Right cardiac atrium (tissue), 5 donors: ENCODE results near the gene C4B. TPM values are rescaled to one million over a fixed set of nuclear protein-coding genes. Genes with fewer than 3 reads are reported as not detected.
A peak's percentile ranks its signal among the peaks of the same experiment; 100 is the strongest.

Experiments
- ATAC-seq, 2 donors: fragments of 200-7000 bp; cut with Tn5 transposase; one replicate each; pipeline versions ENCODE4 v1.8.0 to v1.9.1; 2020; ENCODE audit warnings: moderate library complexity in 2 of 2, mild to moderate bottlenecking in 1 of 2
- DNase-seq, 3 donors: peaks; one replicate each; pipeline ENCODE4 v3.0.0-alpha.2; 2020
- H3K27ac ChIP-seq: one replicate; pipeline ENCODE4 v1.5.1; 2013; ENCODE audit warnings: mild to moderate bottlenecking, low read length, control low read depth, moderate library complexity
- H3K27me3 ChIP-seq: one replicate; pipeline ENCODE4 v1.6.1; 2013; ENCODE audit not compliant: control insufficient read depth, insufficient read depth
- H3K4me1 ChIP-seq: one replicate; pipeline ENCODE4 v1.6.1; 2013; ENCODE audit warnings: low read length; ENCODE audit not compliant: control insufficient read depth, insufficient read depth
- H3K4me3 ChIP-seq: one replicate; pipeline ENCODE4 v1.5.1; 2013; ENCODE audit warnings: low read length, control low read depth
- H3K9me3 ChIP-seq: one replicate; pipeline ENCODE4 v1.6.1; 2013; ENCODE audit warnings: low read length; ENCODE audit not compliant: control insufficient read depth
- WGBS: extraction: QIAGEN DNeasy Blood & Tissue Kit; methylation state at CpG from one replicate; pipeline ENCODE4 v1.1.7; 2013; 5-methylcytosine and 5-hydroxymethylcytosine counted together
- intact Hi-C, 4 donors: fragments of 100-400 bp; cut with DNase I; formaldehyde crosslinking; loops; one replicate each; pipeline versions ENCODE4 v1.11.0 to v1.14.0; 2022 to 2023
- polyA plus RNA-seq: library from polyadenylated mRNA; stranded (reverse); fragments of 200-250 nt; gene quantifications from one replicate; pipeline ENCODE4 v1.2.3, GENCODE V29; 2013
- total RNA-seq, 4 donors: library from RNA; stranded (reverse); fragmentation: NEBNext Ultra II Directional; extraction: Animal tissue kit (Norgen Biotek cat#: 25700); gene quantifications; one replicate each; pipeline ENCODE4 v1.2.1, GENCODE V29; 2021
- donor health status: healthy with polysubstance abuse.
- donor health status: DM: no; HTN: yes; CAD: no.
- donor health status: DM: no; HTN: no; CAD: no.
- donor health status: DM: no; HTN: yes; CAD: no; lungs with severe emphysema.
- donor health status: DM: yes; HTN: yes; CAD: no.

The C4B gene
- total and polyA plus RNA-seq, 5 donors, result 41.2 to 163 (median 129) TPM

- H3K4me1 ChIP-seq, result no peaks in the 10 kb centered on the region
- H3K4me3 ChIP-seq, result no peak overlapping the region
- DNase-seq (peak; percentile 86 to 93 (median 91)), ATAC-seq (peak; percentile 64 to 85)
- 55% methylated on average over 16 of the region's 16 CpGs for WGBS
- H3K27ac ChIP-seq, result peak overlapping the region; percentile 50
- no peaks in the 10 kb centered on the region for H3K27me3 ChIP-seq
- intact Hi-C loops, result no loop called here
- H3K9me3 ChIP-seq, result no peaks in the 10 kb centered on the region
Measured at GRCh38 chr6:32070814-32071543, 56.4 kb downstream of the C4B start.

- 69% methylated on average over 3 of the region's 3 CpGs for WGBS
- Histone ChIP-seq H3K9me3 (no peaks in the 10 kb centered on the region), H3K4me3 (no peak overlapping the region), H3K27me3 (no peaks in the 10 kb centered on the region), H3K27ac (no peak overlapping the region), H3K4me1 (peaks cover 2% of the 10 kb centered on the region)
- no peak for DNase-seq
- intact Hi-C loops, result no loop called here
- ATAC-seq, result no peak
Measured at GRCh38 chr6:32073101-32073500, 58.5 kb downstream of the C4B start.

- Histone ChIP-seq H3K27ac (no peak overlapping the region), H3K27me3 (no peaks in the 10 kb centered on the region), H3K4me1 (peaks cover 2% of the 10 kb centered on the region), H3K4me3 (no peak overlapping the region), H3K9me3 (no peaks in the 10 kb centered on the region)
- DNase-seq, result peak in 1 of 3 donors; percentile 50
- 88% methylated on average over 10 of the region's 10 CpGs for WGBS
- ATAC-seq, result no peak
- intact Hi-C loops, result no loop called here
Measured at GRCh38 chr6:32073613-32074012, 59.0 kb downstream of the C4B start.

- no peaks in the 10 kb centered on the region for H3K27me3 ChIP-seq
- no peak for ATAC-seq
- intact Hi-C loops, result no loop called here
- H3K4me3 ChIP-seq, result no peak overlapping the region
- 80% methylated on average over 8 of the region's 8 CpGs for WGBS
- peak in 1 of 3 donors; percentile 33 for DNase-seq
- H3K9me3 ChIP-seq, result no peaks in the 10 kb centered on the region
- peaks cover 2% of the 10 kb centered on the region for H3K4me1 ChIP-seq
- H3K27ac ChIP-seq, result no peak overlapping the region
Measured at GRCh38 chr6:32074996-32075532, 60.5 kb downstream of the C4B start.

GRCh38 chr6:32075781-32076180, 61.2 kb downstream of the C4B start:
- no peak overlapping the region for H3K4me3 ChIP-seq
- DNase-seq (peak in 2 of 3 donors; percentile 18), ATAC-seq (no peak)
- H3K9me3 ChIP-seq, result no peaks in the 10 kb centered on the region
- peaks cover 2% of the 10 kb centered on the region for H3K4me1 ChIP-seq
- H3K27me3 ChIP-seq, result no peaks in the 10 kb centered on the region
- 83% methylated on average over 3 of the region's 3 CpGs for WGBS
- H3K27ac ChIP-seq, result no peak overlapping the region
- intact Hi-C loops, result no loop called here

- Histone ChIP-seq H3K27ac (no peak overlapping the region), H3K4me1 (peaks cover 2% of the 10 kb centered on the region), H3K9me3 (no peaks in the 10 kb centered on the region), H3K27me3 (no peaks in the 10 kb centered on the region), H3K4me3 (no peak overlapping the region)
- DNase-seq, result peak in 2 of 3 donors; percentile 61 to 68
- intact Hi-C loops, result no loop called here
- 45% methylated on average over 12 of the region's 12 CpGs for WGBS
- peak in 1 of 2 donors; percentile 7 for ATAC-seq
Measured at GRCh38 chr6:32076321-32076809, 61.8 kb downstream of the C4B start.

GRCh38 chr6:32079566-32080290, 65.1 kb downstream of the C4B start:
- H3K27ac ChIP-seq, result peak overlapping the region; percentile 14
- peak in 2 of 3 donors; percentile 29 to 31 for DNase-seq
- intact Hi-C loops, result no loop called here

GRCh38 chr6:32081168-32081990, 66.8 kb downstream of the C4B start:
- DNase-seq (peak; percentile 88 to 93 (median 91)), ATAC-seq (peak; percentile 68 to 78)
- Histone ChIP-seq H3K4me1 (peaks cover 8% of the 10 kb centered on the region), H3K27me3 (no peaks in the 10 kb centered on the region), H3K27ac (peak overlapping the region; percentile 40), H3K9me3 (no peaks in the 10 kb centered on the region), H3K4me3 (no peak overlapping the region)
- 43% methylated on average over 22 of the region's 22 CpGs for WGBS
- intact Hi-C loops, result no loop called here

More at GRCh38 chr6:32079566-32080290, 65.1 kb downstream of the C4B start:
- Histone ChIP-seq H3K9me3 (no peaks in the 10 kb centered on the region), H3K27me3 (no peaks in the 10 kb centered on the region), H3K4me1 (peaks cover 8% of the 10 kb centered on the region), H3K4me3 (no peak overlapping the region)
- 73% methylated on average over 7 of the region's 7 CpGs for WGBS
- no peak for ATAC-seq

- H3K9me3 ChIP-seq, result no peaks in the 10 kb centered on the region
- H3K4me3 ChIP-seq, result no peak overlapping the region
- intact Hi-C loops, result no loop called here
- peak in 1 of 3 donors; percentile 36 for DNase-seq
- peak overlapping the region; percentile 40 for H3K27ac ChIP-seq
- peak in 1 of 2 donors; percentile 3 for ATAC-seq
- no peaks in the 10 kb centered on the region for H3K27me3 ChIP-seq
- peaks cover 6% of the 10 kb centered on the region for H3K4me1 ChIP-seq
- WGBS, result 52% methylated on average over 6 of the region's 6 CpGs
Measured at GRCh38 chr6:32082478-32082877, 67.9 kb downstream of the C4B start.

GRCh38 chr6:32082935-32083334, 68.3 kb downstream of the C4B start:
- 41% methylated on average over 9 of the region's 9 CpGs for WGBS
- peak; percentile 66 to 67 for ATAC-seq
- H3K9me3 ChIP-seq, result no peaks in the 10 kb centered on the region
- peak; percentile 79 to 88 (median 82) for DNase-seq
- peak overlapping the region; percentile 51 for H3K27ac ChIP-seq
- H3K4me1 ChIP-seq, result peaks cover 6% of the 10 kb centered on the region
- H3K27me3 ChIP-seq, result no peaks in the 10 kb centered on the region
- no peak overlapping the region for H3K4me3 ChIP-seq
- intact Hi-C loops, result no loop called here
